T-helper 2 cell (primary cell): Measurements from ENCODE around the gene SRM.
"Not testable (repeated sequence)": the region's sequence is repeated elsewhere in the genome, so short reads cannot be mapped to it uniquely, and the experiment has no call there.

ENCODE experiments used
- DNase-seq, 5 experiments: peaks; one replicate each; pipeline versions ENCODE4 v3.0.0 to v3.0.0-alpha.2; 2012 to 2022

The SRM gene

DNA sequence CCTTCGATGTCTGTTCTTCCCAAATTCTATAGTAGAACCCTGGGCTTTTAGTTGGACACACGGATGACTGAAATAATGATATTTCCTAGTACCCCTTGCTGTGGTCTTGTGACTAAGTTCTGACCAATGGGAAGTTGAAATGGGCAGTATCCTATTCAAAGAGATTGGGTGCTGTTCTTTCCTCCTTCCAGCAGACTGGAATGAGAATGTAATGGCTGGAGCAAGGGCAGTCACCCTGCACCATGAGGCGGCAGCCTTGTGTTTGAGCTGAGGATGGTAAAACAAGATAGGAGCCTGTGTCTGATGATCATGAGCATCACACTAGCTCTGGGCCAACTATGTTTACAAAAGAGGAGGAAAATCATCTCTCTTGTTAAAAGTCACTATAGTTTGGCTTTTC is 5.1 kb upstream of the SRM start:
- DNase-seq: no peak

GRCh38 chr1:11063937-11064537 is 4.2 kb upstream of the SRM start:
- DNase-seq: not testable (repeated sequence)

DNA sequence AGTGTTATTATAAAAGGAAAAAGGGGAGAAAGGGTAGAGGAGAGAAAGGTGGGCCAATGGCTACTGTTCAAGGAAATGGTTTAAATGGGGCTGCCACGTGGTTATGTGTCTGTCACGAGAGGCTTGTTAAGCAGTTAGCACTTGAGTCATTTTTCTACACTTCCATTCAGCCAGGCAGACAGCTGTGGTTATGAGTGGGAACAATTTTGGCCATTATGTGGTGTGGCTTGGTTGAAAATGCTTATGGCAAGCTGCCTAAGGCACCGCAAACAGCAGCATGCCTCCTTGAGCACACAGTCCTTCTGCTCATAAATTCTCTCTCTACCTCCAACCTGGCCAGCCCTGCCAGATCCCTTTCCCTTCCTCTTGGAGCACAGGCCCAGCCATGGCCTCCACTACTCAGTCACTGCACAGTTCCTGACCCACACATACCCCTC is 3.2 kb upstream of the SRM start:
- peak in 2 of 5 experiments; percentile 33 to 87 for DNase-seq

DNA sequence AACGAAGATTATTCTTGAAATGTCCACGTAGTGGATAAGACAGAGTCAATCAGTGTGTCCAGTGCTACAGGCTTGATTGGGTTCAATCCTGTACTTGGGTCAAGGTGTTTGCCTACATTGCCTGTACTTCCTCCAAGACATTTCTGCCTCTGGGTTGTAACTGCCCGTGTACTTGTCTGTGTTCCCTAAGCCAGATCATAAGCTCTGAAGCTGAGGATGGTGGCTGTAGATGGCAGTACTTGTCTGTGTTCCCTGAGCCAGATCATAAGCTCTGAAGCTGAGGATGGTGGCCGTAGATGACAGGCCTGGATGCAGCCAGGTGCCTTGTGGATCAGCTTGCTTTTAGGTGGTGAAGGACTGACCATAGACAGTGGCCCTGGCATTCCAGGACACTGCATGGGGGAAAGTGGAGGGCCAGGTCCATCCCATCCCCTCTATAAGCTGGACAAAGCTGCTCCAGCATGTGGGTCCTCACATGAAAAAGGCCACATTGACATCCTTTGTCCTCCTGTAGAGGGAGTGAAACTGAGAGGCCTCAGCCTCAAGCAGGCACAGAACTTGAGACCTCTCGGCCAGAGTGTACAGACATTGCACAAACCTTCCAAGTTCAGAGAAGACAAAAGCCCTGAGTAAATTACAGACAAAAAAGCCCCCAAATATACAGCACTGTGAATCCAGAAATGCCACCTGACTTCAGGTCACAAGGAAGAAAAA is 2.0 kb upstream of the SRM start:
- DNase-seq: peak in 1 of 5 experiments; percentile 31

DNA sequence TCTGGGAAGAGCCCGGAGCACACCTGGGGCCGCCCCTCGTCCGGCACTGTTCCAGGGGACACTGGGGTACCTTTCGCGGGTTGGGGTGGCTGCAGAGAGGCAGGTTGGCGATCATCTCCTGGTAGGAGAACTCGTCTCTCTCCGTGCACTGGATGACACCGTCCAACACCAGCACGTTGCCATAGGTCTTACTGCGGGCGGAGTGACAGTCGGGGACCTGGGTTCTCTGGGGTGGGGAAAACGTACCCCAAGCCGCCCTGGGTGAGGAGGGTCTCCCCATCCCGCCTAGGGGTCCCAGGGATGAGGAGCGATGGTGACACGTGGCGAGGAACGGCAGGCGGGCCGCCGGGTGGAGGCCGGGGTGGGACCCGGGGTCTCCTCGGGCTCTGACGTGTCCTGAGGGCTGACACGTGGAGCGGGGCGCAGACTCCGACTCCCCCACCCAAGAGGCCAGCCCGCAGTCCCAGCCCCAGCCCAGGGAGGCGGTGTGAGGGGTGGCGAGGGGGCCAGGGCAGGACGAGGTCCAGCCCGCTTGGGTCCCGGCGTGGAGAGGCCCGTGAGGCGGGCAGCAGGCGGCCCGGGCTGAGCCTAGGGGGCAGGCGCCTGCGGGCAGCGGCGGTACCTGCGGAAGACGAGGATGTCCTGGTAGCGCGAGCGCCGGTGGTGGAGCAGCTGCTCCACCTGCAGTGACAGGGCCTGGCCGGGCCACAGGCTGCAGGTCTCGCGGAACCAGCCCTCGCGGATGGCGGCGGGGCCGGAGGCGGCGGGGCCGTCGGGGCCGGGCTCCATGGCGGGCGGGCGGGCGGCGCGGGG is 457 bp downstream of the SRM start:
- DNase-seq: peak in 1 of 5 experiments; percentile 22

- no peak for DNase-seq
These were observed 1.1 kb downstream of the SRM start for GRCh38 chr1:11058595-11059154.

- no peak for DNase-seq
These were observed 1.8 kb downstream of the SRM start for GRCh38 chr1:11058026-11058425.

- DNase-seq: no peak
These were observed 2.3 kb downstream of the SRM start for GRCh38 chr1:11057477-11057876.

DNA sequence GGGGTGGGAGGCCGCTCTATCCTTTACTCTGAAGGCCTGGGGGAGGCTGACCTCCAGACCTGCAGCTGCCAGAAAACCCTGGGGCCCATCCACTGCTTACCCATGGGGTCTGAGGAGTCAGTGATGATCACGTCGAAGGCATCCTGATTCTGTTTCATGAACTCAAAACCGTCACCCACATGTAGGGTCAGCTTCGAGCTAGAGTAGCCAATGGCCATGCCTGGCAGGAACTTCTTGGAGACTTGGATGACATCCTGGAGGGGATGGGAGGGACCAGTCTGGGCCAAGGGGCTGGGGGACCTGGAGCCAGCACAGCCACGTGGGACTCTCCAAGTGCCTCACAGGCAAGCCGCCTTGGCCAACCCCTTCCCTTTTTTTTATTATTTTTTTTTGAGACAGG is 3.3 kb downstream of the SRM start:
- no peak for DNase-seq

GRCh38 chr1:11055676-11056075 is 4.1 kb downstream of the SRM start:
- no peak for DNase-seq

DNA sequence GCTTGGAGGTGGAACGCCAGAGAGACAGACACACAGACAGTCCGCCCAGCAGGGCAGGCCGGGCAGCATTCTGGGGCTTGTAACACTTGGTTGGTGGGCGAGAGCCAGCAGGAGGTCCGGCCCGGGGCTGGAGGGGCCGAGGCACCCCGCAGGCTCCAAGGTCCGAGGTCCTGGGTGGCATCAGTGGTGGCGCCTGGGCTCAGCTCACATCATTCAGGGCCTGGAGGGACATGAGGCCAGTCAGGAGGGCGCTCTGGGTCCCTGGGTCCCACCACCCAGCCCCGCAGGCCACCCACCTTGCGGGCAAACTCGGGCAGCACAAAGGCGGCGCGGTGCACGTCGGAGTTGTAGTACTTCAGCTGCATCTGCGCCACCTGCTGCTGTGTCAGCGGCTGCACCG is 5.2 kb downstream of the SRM start:
- DNase-seq: no peak

DNA sequence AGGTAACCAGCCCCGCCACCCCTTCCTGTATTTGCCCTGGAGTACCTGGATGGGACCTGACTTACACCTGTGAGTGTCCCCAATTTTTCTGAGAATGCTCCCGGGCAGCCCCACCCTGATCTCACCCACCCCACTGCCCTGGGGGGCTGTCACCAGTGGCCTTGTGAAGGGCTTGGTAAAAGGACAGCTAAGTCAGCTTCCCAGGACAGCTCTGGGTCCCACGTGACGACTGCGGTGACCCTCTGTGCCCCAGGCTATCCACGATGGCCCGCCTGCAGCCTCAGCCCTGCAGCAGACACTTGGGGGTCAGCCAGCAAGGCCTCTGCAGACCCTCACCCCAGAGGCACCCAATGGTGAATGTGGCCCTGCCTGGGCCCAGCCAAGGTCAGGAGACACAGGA is 5.6 kb downstream of the SRM start:
- no peak for DNase-seq

DNA sequence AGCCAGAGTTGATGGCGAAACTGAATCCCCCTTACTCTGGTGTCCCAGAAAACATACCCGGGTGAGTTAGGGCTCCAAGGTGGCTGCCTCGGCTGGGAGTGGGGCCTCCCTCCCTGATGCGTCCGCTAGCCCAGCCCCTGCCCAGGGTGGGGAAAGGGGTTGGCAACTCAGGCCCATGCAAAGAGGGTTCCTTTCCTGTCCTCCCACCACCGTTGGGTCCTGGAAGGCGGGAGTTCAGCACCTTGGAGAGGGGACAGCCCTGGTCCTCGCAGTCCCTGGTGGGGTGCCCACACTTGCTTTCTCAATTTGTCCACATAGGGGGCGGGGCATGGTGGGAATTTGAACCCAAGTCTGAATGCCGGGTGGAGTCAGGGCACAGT is 6.1 kb downstream of the SRM start:
- DNase-seq: no peak

DNA sequence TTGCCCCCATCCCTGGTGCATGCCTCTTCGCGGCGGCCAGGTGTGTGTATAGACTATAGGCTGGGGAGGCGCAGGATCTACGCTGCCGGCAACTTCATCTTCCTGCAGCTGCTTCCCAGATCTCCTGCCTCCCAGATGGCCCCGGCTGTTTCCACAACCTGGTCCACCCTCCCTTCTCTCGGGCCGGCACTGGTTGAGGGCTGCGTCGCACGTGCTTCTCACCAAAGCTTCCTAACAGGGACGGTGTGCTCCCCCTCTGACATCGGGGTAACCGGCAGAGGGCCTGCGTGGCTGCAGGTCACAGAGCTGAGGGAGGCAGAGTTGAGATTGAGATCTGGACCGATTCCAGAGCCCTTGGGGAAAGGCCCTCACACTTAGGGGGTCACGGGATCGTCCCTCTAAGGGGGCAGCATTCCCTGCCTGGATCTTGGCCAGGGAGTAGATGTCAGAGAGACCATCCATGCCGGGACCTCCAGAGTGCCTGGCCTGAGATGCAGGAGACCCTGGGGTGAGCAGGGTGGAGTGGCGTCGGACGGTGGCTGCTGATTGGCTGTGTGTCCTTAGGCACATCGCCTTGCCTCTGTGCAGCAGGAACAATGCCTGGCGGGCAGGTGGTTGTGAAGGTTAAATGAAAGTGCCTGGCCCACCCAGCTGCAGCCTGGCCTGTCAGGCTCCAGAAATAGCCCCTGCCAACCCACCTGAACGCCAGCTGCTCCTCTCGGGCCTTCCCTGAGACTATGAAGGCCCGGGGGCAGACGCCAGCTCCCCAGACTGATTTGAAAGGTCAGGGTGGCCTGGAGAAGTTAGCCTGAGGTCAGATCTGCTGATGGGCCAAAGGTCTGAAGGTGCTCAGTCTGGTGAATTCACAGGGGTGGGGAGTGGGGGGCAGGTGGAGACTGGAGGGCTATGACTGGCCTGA is 6.7 kb downstream of the SRM start:
- no peak for DNase-seq

DNA sequence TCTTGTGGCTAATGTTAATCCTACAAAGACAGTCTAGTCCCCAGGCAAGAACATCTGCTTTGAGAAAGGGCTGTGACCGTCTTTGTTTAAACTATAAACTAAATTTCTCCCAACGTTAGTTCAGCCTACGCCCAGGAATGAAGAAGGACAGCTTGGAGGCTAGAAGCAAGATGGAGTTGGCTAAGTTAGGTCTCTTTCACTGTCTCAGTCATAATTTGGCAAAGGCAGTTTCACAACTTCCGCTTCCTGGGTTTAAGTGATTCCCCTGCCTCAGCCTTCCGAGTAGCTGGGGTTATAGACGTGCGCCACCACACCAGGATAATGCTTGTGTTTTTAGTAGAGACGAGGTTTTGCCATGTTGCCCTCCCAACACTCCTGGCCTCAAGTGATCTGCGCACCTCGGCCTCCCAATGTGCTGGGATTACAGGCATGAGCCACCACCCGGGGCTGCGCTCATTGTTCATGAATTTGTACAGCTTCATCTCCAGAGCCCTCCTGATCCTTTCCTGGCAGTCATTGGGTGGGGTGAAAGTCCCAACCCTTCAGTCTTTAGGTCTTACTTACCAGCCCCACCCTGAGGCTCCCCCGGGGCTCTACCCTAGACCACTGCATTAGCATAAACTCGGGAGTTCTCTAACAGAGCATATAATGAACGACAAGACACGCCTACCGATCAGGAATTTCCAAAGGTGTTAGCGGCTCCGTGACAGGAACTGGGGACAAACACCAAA is 7.9 kb downstream of the SRM start:
- DNase-seq: peak in 1 of 5 experiments; percentile 26

DNA sequence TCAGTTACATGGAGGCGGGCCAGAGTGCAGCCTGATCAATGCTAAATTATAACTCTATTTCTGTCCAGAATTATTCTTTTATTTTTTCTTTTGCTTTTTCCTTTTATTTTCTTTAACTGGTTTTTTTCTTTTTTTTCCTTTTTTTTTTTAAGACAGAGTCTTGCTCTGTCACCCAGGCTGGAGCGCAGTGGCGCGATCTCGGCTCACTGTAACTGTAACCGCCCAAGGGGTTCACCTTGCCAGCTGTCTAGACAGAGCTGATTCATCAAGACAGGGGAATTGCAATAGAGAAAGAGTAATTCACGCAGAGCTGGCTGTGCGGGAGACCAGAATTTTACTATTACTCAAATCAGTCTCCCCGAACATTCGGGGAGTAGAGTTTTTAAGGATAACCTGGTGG is 8.7 kb downstream of the SRM start:
- DNase-seq: not testable (repeated sequence)

- no peak for DNase-seq
These were observed 13.0 kb downstream of the SRM start, which contains the start of gene MASP2 for GRCh38 chr1:11046625-11047365. Gene MASP2, minus strand, starts transcription at chr1:11047239. Its CDS starts 32 bp downstream, at chr1:11047207.

- no peak for DNase-seq
These were observed 13.6 kb downstream of the SRM start for GRCh38 chr1:11046270-11046566.

GRCh38 chr1:11045428-11046269 is 14.2 kb downstream of the SRM start:
- DNase-seq: no peak

DNA sequence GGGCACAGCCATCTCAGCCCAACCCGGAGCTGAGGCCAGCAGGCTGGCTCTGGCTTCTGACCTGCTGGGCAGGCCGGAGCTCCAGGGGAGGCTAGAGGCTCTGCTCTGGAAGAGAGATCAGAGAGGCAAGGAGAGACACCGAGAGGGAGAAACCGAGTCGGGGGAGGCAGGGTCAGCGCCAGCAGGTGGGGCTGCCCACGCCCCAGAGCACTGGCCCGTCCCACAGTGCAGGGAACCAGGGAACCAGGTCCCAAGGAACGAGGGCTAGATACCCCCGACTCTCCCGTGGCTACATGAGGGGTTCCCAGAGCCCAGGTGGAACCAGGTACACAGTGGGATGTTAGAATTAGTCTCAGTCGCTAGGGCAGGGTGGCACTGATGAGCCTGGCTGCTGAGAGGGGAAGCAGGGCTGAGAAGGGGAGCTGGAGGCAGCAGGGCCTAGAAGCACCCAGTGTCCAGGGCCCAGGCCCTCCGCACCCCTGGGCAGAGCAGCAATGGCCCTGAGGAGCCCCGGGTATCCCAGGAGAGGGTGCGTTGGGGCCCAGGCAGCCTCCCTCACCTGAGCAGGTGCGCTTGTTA is 14.9 kb downstream of the SRM start:
- DNase-seq: no peak
